ENCODE results near the gene RCOR1.
"Not testable (repeated sequence)": the region's sequence is repeated elsewhere in the genome, so short reads cannot be mapped to it uniquely, and the experiment has no call there.

RCOR1 gene

GRCh38 chr14:102571478-102572042, 20.9 kb upstream of the RCOR1 start:
- DNase-seq = no peak

GRCh38 chr14:102573161-102573560, 19.3 kb upstream of the RCOR1 start:
- not testable (repeated sequence) for DNase-seq

- DNase-seq = no peak
These were observed 18.8 kb upstream of the RCOR1 start for GRCh38 chr14:102573591-102574046.

- DNase-seq = no peak
These were observed 17.9 kb upstream of the RCOR1 start for GRCh38 chr14:102574281-102575159.

GRCh38 chr14:102575160-102575845, 17.1 kb upstream of the RCOR1 start:
- DNase-seq = no peak

GRCh38 chr14:102575846-102576428, 16.5 kb upstream of the RCOR1 start:
- not testable (repeated sequence) for DNase-seq

- DNase-seq = no peak
These were observed 13.6 kb upstream of the RCOR1 start for GRCh38 chr14:102578821-102579220.

GRCh38 chr14:102579696-102580549, 12.5 kb upstream of the RCOR1 start:
- DNase-seq = no peak

- no peak for DNase-seq
These were observed 11.8 kb upstream of the RCOR1 start for GRCh38 chr14:102580550-102581110.

- DNase-seq = no peak
These were observed 11.3 kb upstream of the RCOR1 start for GRCh38 chr14:102581193-102581592.

- no peak for DNase-seq
These were observed 8.7 kb upstream of the RCOR1 start for GRCh38 chr14:102583726-102584125.

GRCh38 chr14:102584871-102585869, 7.3 kb upstream of the RCOR1 start:
- no peak for DNase-seq

- no peak for DNase-seq
These were observed 5.9 kb upstream of the RCOR1 start for GRCh38 chr14:102586420-102587104.

GRCh38 chr14:102588821-102589220, 3.6 kb upstream of the RCOR1 start:
- no peak for DNase-seq

- DNase-seq = no peak
These were observed 2.6 kb upstream of the RCOR1 start for GRCh38 chr14:102589761-102590290.

GRCh38 chr14:102590667-102591099, 1.8 kb upstream of the RCOR1 start:
- no peak for DNase-seq

GRCh38 chr14:102591372-102591943, 991 bp upstream of the RCOR1 start:
- peak; percentile 14 for DNase-seq

GRCh38 chr14:102592763-102593060, 263 bp downstream of the RCOR1 start:
- no peak for DNase-seq

- no peak for DNase-seq
These were observed 794 bp downstream of the RCOR1 start for GRCh38 chr14:102593061-102593824.

Data from NCI-H748 treated with DMSO at 0.1 percent for 48 hours (cell line).